RWPE2 (cell line): ENCODE measurements around the gene MRPL12.

ENCODE experiments used
- ATAC-seq: fragments of 200-7000 bp; cut with Tn5 transposase; 3 replicates; pipeline ENCODE4 v1.9.1; 2021; ENCODE audit warnings: low read depth
- DNase-seq: peaks from one replicate; pipeline ENCODE4 v3.0.0-alpha.2; 2020; ENCODE audit warnings: low spot score
- H3K27ac ChIP-seq: fragments of 450-650 bp; 2 replicates; pipeline ENCODE4 v1.5.1; 2017; ENCODE audit warnings: mild to moderate bottlenecking; ENCODE audit not compliant: poor library complexity, severe bottlenecking
- H3K27me3 ChIP-seq: fragments of 250-450 bp; sonication (Bioruptor Pico); 2 replicates; pipeline ENCODE4 v1.5.1; 2021; ENCODE audit warnings: mild to moderate bottlenecking, moderate library complexity; ENCODE audit not compliant: insufficient read depth, poor library complexity, severe bottlenecking
- H3K36me3 ChIP-seq: fragments of 250-450 bp; sonication (Bioruptor Pico); 2 replicates; pipeline ENCODE4 v1.5.1; 2020; ENCODE audit warnings: low read depth, mild to moderate bottlenecking, moderate library complexity
- H3K4me1 ChIP-seq: fragments of 250-450 bp; sonication (Bioruptor Pico); 2 replicates; pipeline ENCODE4 v1.5.1; 2021; ENCODE audit warnings: mild to moderate bottlenecking, moderate library complexity; ENCODE audit not compliant: insufficient read depth, poor library complexity, severe bottlenecking
- H3K4me3 ChIP-seq: fragments of 250-450 bp; sonication (Bioruptor Pico); 2 replicates; pipeline ENCODE4 v1.5.1; 2021; ENCODE audit warnings: mild to moderate bottlenecking, moderate library complexity; ENCODE audit not compliant: severe bottlenecking
- H3K9me3 ChIP-seq: fragments of 250-450 bp; sonication (Bioruptor Pico); 2 replicates; pipeline ENCODE4 v1.5.1; 2021; ENCODE audit warnings: mild to moderate bottlenecking, moderate library complexity; ENCODE audit not compliant: severe bottlenecking
- CTCF ChIP-seq: fragments of 450-650 bp; IDR thresholded peaks from one replicate; pipeline ENCODE4 v1.5.1; 2017; ENCODE audit warnings: mild to moderate bottlenecking, moderate library complexity; ENCODE audit not compliant: poor library complexity, severe bottlenecking

Gene MRPL12

GRCh38 chr17:81682565-81683207 lies 20.5 kb upstream of the MRPL12 start:
- DNase-seq: peak; percentile 57
- Histone ChIP-seq H3K36me3 (peaks cover 22% of the 10 kb centered on the region), H3K4me1 (peaks cover 7% of the 10 kb centered on the region), H3K27me3 (no peaks in the 10 kb centered on the region), H3K27ac (peak overlapping the region; percentile 89), H3K9me3 (no peaks in the 10 kb centered on the region), H3K4me3 (peak overlapping the region; percentile 88)
- TF ChIP-seq CTCF: no peak
- no peak for ATAC-seq

- no peak for TF ChIP-seq CTCF
- Histone ChIP-seq H3K9me3 (no peaks in the 10 kb centered on the region), H3K4me3 (peak overlapping the region; percentile 88), H3K27ac (peak overlapping the region; percentile 89), H3K36me3 (peaks cover 28% of the 10 kb centered on the region), H3K27me3 (no peaks in the 10 kb centered on the region), H3K4me1 (peaks cover 7% of the 10 kb centered on the region)
- DNase-seq (no peak), ATAC-seq (peak; percentile 1; the same call in 2 of the 3 replicates)
Observed at GRCh38 chr17:81683208-81683583, 20.0 kb upstream of the MRPL12 start.

- TF ChIP-seq CTCF: no peak
- Histone ChIP-seq H3K27me3 (no peaks in the 10 kb centered on the region), H3K27ac (peak within 1 kb of the TSS; percentile 89), H3K4me1 (peaks cover 7% of the 10 kb centered on the region), H3K9me3 (no peaks in the 10 kb centered on the region), H3K36me3 (peaks cover 34% of the 10 kb centered on the region), H3K4me3 (peak within 1 kb of the TSS; percentile 88)
- ATAC-seq (peak; percentile 90), DNase-seq (peak; percentile 96)
Observed at GRCh38 chr17:81683584-81684441, 19.4 kb upstream of the MRPL12 start, which contains the start of the genes ARL16 and HGS. Gene ARL16 (minus strand): TSS chr17:81683797. CDS start chr17:81683753, 44 bp downstream. Gene HGS (plus strand): TSS chr17:81684011. CDS start chr17:81684067, 56 bp downstream.

GRCh38 chr17:81684442-81684911 lies 18.7 kb upstream of the MRPL12 start:
- TF ChIP-seq CTCF: no peak
- H3K9me3 ChIP-seq: no peaks in the 10 kb centered on the region
- H3K36me3 ChIP-seq: peaks cover 40% of the 10 kb centered on the region
- H3K4me3 ChIP-seq: peak overlapping the region; percentile 88
- DNase-seq: no peak
- peak overlapping the region; percentile 89 for H3K27ac ChIP-seq
- H3K4me1 ChIP-seq: peaks cover 7% of the 10 kb centered on the region
- ATAC-seq: peak; percentile 43
- no peaks in the 10 kb centered on the region for H3K27me3 ChIP-seq
